GM20431 (cell line): ENCODE results near the gene TUT1.

Experiments used
- in situ Hi-C: fragments of 300-500 bp; cut with MseI, MboI; formaldehyde crosslinking; loops from one replicate; pipeline ENCODE4 v1.15.0; 2020; ENCODE audit warnings: low sequenced_read_pairs; ENCODE audit not compliant: unreplicated experiment

TUT1 gene

DNA sequence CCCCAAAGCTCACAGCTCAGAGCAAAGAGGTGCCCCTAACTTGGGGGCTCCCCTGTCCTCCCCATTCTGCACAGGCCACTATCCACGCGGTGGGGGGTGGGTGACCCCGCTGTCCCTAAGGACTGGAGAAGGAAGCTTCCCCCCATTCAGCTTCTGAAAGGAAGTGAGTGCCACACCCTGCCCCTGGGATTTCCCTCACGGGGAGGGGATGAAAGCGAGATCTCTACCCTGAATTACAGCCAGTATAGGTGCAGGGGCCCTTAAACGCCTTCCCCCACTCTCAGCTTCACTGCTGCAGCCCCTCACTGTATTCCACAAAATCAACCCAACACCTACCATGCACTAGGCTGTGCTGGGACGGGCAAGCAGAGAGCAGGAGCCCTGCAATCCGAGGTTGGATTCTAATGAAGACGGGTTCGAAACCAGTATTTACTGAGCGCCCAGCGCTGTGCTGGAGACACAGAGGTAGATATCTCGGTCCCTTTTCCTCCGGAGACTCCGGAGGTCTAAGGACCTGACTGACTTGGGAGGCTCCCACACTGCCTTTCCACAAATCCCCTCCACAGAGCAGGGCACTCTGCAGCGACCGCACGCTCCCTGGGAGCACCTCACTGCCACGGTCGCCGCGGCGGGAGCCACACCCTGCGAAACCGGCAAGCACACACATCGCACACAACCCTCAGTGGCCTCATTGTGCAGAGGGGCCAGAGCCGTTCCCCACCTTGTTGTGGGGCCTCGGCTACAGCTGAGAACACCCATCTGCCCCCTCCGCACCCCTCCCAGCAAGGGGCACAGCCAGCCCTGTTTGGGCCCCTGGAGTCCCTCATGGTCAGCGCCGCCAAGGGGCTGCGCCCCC, 46.5 kb downstream of the TUT1 start:
- in situ Hi-C loops, result no loop called here

DNA sequence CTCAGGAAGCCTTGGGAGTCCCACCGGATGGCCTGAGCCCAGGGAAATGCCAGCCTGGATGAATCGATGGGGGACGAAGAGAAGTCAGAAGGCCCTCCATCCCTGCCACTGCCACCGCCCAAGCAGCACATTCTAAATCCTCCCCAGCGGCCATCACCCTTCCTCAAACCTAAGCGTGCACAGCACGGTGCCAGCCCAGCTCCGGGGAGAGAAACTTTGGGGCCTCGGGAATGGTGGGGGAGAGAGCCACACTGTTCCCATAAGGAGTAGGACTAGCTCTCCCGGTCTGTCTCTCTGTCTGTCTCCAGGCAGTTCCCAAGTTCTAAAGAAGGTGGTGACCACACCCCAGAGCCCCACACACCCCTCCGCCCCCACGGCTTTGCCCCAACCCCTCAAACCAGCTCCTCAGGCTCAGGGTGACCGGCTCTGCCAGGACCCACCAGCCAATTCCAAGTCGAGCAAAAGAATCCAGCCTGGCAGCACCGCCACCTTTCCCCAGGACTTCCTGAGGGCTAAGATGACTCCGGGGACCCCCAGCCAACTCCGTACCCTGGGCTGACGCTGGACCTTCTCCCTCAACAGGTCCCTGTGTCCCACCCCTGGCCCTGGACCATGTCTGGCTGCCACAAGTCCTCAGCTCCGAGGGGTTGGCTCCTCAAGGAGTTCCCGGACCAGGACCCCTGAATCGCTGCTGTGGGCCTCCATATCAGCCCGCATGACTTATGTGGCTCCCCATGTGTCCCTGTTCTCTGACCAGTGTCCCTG, 47.5 kb downstream of the TUT1 start:
- in situ Hi-C loops, result no loop called here

DNA sequence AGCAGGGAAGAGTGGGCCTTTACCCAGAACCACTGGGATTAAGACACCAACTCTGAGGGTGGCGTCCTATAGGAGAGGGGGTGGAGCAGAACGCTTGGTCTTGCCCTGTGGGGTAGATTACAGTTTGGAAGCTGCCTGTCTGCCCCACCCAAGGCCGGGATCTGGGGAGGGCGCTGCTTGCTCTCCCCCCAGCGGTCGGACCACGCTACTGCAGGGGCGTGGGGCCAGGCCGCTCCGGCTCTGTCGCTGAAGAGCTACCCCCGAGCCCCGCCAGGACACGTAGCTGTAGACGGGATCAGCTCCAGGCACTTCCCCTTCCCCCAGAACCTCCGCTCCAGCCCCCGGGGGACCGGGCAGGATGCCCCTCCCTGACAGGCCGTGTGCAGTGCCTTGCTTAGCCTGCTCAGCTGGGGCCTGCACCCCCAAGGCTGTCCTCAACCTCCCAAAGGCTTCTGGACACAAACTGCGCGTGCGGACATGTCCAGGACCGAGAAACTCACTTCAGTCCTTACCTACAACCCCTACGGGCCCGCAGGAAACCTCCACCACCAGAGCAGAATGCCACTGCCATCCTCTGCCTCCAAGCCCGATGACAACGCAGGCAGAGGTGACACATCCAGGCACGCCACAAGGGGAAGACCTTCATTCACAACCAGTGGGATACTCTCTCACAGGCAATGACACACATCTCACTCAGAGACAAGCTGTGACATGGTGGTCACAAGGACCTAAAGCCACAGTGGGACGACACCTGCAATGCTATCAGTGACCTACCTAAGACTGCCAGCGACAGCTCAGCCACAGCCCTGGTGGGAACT, 48.4 kb downstream of the TUT1 start:
- in situ Hi-C loops, result no loop called here

DNA sequence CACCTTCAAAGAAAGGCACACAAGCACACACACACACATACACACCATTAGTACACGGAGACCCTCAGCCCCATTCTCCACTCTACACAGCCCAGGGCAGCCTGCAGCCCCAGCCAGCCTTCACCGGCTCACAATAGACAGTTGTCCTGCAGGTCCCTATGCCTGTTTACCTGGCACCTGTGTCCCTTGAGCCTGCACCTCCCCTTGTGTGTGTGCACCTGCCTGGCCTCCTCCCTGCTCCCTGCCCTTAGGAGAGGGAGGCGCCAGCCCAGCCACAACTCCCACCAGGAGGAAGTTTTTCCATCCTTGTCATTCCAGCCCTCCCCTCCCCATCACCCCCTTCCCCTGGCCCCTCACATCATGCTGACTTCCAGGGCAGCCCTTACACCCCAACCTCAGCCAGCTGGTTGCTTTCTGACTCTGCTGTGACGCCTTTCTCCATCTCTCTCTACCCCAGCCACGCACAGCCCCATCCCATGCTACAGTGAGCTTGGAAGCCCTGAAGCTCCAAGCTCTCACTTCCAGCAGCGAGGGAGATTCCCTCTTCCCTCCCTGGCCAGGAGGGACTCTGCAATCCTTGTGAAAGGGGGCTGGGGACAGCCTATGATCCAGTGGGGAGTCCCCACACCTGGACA, 49.1 kb downstream of the TUT1 start:
- in situ Hi-C loops, result no loop called here

DNA sequence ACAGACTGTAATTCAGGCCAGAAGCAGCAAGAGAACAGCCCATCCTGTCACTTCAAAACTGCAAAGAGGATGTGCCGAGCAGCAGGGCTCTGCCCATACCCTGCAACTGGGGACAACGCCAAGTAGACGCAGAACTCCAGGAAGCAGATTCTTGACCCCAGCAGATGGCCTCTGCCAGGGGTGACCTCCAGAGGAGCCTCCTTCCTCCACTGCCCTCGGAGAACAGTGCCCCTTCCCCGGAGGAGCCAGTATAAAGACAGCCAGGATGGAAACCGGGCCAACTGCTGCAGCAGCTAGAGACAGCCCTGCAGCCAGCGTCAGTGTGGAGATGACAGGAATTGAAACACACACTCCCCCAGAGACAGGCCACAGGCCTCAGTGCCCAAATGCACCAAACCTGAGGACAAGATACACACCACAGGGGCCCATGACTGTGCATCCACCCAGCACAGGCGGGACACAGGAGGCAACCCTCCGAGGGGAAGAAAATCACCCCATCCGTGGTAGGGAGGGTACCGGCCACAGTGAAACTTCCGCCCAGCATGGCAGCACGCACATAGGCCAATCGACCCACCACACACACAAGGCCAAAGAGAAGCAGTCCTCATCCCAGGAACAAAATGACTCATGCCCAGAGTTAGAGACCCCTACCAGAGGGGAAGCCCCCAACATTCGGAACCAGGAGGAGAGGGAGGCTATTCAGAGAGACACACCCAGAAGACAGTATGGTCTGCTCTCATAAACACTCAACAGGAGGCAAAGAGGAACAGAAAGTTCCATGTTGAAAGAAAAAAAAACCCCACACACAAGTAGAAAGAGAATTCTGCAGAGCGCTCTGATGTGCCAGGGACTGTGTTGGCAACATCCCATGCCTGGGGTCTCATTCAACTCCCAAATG, 50.3 kb downstream of the TUT1 start:
- in situ Hi-C loops, result no loop called here

DNA sequence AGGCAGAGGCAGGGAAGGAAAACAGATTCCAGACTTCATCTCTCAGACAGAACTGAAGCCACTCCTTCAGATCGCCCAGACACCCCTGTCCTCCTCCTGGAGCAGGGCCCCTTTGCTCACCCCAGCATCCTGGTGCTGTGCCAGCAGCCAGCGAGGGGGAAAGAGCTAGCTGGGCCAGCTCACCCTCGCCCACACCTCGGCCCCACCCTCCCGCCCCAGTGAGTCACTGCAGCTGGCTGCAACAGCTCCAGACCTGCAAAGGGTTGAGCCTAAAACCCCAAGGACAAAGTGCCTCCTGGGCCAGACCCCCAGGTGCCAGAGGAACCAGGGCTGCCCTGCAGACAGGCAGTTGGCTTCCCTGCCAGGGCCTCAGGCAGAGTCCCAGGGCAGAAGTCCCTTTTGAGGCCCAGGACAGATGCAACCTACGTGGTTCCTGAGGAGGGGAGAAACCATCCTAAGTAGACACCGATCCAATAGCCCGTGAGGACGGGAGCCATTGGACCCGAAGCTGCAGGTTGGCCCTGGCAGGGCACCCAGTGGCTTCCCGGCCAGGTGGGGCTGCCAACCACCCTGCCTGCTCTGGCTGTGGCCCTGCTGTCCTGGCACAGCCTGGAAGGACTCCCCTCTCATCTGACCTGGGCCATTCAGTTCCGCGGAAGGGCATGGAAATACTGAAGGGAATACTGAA, 51.9 kb downstream of the TUT1 start:
- in situ Hi-C loops, result no loop called here

DNA sequence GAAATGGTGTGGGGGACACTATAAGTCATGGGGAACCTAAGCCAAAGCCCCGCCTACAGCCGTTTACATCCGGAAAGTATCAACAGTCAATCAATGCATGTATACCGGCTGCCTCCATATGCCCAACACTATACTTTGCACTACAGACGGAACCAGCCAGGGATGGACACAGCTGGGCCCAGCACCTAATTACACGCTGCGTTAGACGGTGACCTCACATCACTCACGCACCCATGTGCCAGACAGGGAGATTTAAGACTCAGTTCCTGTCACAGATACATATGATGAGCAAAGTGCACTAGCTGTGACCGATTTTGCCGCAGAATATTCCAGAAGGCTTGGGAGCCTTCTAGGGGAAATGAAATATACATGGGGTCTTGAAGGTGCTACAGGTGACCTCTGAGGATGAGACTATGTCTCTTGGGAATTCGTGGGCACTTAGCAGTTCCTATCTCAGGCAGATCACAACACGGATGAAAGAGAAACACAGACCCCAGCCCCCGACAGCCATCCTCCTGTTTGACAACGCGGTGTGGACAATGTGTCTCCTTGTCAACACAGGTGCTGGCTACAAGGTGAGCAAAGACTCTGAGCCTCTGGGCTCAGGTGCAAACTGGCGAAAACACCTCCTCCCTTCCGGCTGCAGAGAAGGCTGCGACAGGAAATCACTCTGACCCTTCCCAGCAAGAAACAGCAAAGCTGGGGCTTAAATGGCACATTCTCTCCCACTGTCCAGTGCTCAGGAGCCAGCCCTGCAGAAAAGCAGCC, 52.7 kb downstream of the TUT1 start:
- in situ Hi-C loops, result no loop called here

DNA sequence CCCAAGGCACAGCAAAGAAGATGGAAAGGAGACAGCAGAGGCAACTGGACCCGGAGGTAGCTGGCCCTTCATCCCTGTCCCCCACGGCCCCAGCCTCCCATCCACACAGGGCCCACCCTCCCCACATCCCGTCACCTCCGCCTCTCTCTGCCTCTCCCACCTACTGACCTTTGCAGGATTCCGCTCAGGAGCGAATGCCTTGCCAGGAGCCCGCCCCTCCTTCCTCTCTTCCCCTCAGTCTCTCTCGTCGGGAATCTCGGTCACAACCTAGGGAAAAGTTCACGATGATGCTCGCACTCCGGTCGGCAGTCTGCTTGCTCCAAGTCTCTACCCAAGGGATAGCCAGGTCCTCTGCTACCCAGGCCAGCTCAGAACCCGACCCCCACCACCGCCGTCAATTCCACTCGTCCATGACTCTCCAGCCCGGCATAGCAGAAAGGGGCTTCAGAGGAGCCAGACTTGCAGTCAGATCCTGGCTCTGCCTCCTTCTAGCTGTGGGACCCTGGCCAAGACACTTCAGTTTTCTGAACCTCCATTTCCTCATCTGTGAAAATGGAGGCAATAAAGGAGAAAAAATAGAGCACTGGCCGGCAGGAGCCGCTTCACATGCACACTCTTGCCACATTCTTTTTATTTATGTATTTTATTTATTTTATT, 54.9 kb downstream of the TUT1 start:
- in situ Hi-C loops, result no loop called here

DNA sequence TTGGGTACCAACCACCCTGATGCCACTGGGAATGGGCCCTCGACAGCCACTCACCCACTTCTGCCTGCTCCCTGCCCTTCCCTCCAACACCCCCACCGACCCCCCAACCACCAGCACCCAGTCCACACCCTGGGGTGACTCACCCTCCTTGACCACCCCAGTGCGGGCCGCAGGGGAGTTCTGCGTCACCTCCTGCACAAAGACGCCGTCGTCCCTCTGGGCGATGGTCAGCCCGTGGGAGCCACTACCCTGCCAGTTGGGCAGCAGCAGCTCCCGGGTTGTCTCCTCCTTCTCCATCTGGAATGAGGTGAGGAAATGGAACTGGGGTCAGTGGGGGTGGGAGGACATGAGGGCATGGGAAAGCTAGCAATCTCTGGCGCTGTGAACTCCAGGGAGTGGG, 55.5 kb downstream of the TUT1 start:
- in situ Hi-C loops, result no loop called here

DNA sequence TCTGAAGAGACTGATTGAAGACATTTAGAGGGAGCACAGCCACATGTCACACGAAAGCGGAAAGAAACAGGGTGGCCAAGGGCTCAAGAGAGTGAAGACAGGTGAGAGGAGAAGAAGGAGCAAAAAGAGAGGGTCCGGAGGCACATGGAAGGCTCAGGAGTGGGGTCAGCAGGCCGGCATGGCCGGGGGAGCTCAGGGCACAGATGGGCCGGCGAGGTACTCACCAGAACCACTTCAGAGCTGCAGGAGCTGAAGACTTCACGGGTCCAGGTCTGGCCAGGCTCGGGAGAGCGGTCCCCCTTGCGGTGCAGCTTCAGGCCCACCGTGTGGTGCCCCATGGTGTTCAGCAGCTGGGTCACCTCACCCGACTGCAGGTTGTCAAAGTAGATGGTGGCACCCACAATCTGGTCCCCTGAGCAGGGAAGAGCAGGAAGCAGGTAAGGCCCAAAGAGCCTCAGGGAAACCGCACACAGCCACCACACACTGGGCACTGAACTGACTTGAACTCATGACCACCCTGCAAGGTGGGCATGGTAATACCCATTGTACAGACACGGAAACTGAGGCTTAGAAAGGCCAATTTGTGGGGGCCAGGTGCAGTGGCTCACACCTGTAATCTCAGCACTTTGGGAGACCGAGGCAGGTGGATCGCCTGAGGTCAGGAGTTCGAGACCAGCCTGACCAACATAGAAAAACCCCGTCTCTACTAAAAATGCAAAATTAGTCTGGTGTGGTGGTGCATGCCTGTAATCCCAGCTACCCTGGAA, 56.4 kb downstream of the TUT1 start:
- in situ Hi-C loops, result no loop called here

DNA sequence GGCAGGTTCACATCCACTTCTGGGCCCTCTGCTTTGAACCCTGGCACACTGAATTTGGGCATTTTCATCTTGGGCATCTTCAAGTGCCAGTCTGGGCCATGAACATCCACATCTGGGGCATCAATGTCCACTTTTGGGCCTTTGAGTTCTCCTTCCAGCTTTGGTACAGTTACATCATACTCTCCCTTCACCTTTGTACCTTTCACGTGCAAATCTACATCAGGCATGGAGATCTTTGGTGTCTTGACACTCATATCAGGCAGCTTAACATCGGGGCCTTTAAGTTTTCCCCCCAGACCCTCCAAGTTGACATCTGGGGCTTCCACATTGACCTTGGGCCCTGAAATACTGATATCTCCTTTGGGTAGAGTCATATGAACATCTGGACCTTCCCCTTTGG, 59.2 kb downstream of the TUT1 start:
- in situ Hi-C loops, result no loop called here
